ENCODE results near the gene ATG13. TPM values are rescaled to one million over a fixed set of nuclear protein-coding genes. Genes with fewer than 3 reads are reported as not detected.

The ATG13 gene
- total RNA-seq, 2 experiments from 2014 or later = 95.7 to 102 TPM

DNA sequence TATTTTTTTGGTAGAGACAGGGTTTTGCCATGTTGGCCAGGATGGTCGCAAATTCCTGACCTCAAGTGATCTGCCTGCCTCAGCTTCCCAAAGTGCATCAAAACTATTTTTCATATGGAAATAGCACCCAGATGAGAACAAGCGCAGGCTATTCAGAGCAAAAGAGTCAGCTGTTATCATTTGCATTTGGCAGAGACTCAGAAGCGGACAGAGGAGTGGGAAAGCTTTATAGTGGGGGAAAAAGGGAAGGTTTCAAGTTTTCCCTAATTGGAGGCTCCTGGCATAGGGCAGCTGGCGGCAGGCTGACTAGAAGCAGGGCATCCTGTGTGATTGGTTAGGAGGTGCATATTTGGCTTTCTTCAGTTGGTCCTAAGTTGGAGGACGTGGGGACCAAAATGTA lies 20.2 kb downstream of the ATG13 start:
- no peaks in the 10 kb centered on the region for H3K27me3 Mint-ChIP-seq
- no peak for ATAC-seq (ENCODE audit: poor library complexity)
- Histone ChIP-seq H3K4me3 (ENCODE audit: low read length) (no peak overlapping the region), H3K36me3 (ENCODE audit: insufficient read depth, low read length) (peaks cover 38% of the 10 kb centered on the region), H3K9me3 (ENCODE audit: control insufficient read depth in 1 of 2, insufficient read depth in 1 of 2, low read length in 2 of 2) (no peaks in the 10 kb centered on the region), H3K4me1 (ENCODE audit: insufficient read depth, low read length) (peaks cover 4% of the 10 kb centered on the region), H3K27ac (ENCODE audit: low read depth in 1 of 2, low read length in 2 of 2) (no peak overlapping the region), H3K27me3 (ENCODE audit: control insufficient read depth in 1 of 2, insufficient read depth in 2 of 2, low read length in 2 of 2) (no peaks in the 10 kb centered on the region)
- no peak overlapping the region for H3K4me3 Mint-ChIP-seq
- H3K9me3 Mint-ChIP-seq = no peaks in the 10 kb centered on the region
- intact Hi-C loops (cut with DNase I, micrococcal nuclease) = no loop called here
- POLR2A ChIA-PET = interaction anchor here (0.7 to 1.3 kb wide), 2 partner anchors 33 to 62 kb away, joined by 3 to 4 read pairs; no protein-coding TSS in a partner anchor
- H3K27ac Mint-ChIP-seq = no peak overlapping the region
- TF ChIP-seq, protein P1, sequence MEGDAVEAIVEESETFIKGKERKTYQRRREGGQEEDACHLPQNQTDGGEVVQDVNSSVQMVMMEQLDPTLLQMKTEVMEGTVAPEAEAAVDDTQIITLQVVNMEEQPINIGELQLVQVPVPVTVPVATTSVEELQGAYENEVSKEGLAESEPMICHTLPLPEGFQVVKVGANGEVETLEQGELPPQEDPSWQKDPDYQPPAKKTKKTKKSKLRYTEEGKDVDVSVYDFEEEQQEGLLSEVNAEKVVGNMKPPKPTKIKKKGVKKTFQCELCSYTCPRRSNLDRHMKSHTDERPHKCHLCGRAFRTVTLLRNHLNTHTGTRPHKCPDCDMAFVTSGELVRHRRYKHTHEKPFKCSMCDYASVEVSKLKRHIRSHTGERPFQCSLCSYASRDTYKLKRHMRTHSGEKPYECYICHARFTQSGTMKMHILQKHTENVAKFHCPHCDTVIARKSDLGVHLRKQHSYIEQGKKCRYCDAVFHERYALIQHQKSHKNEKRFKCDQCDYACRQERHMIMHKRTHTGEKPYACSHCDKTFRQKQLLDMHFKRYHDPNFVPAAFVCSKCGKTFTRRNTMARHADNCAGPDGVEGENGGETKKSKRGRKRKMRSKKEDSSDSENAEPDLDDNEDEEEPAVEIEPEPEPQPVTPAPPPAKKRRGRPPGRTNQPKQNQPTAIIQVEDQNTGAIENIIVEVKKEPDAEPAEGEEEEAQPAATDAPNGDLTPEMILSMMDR (IDR thresholded peaks at IDR 0.05) = no peak
- no peak for DNase-seq
- H3K4me1 Mint-ChIP-seq (ENCODE audit: low read depth) = peaks cover 15% of the 10 kb centered on the region
- CTCF ChIA-PET = no interaction called here
- peaks cover 61% of the 10 kb centered on the region for H3K36me3 Mint-ChIP-seq (ENCODE audit: low read depth)

DNA sequence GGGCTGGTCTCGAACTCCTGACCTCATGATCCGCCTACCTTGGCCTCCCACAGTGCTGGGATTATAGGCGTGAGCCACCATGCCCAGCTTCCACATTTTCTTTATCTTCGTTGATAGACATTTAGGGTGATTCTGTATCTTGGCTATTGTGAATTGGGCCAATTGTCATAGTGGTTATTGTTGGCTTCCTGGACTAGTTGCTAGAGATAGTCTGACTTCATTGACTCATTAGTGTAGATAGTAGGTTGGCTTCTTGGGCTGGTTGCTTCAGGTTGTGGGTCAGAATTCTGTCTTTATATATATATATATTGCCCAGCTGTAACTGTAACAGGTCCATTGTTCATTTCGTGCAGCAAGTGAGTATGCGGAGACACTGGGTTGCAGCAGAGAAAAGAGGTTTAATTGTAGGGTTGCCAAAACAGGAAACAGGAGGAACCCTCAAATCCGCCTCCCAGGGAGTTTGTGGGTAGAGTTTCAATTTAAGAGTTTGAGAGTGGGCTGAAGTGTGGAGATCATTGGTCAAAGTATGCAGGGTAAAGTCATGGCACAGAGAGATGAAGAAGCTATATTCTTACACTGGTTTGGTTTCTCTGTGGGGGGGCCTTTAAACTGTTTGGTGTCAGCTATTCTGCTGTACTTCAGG lies 22.0 kb downstream of the ATG13 start:
- no peak overlapping the region for H3K27ac Mint-ChIP-seq
- H3K9me3 Mint-ChIP-seq = no peaks in the 10 kb centered on the region
- TF ChIP-seq, protein P1 (IDR thresholded peaks at IDR 0.05) = no peak
- POLR2A ChIA-PET = no interaction called here
- no peaks in the 10 kb centered on the region for H3K27me3 Mint-ChIP-seq
- H3K36me3 Mint-ChIP-seq (ENCODE audit: low read depth) = peaks cover 76% of the 10 kb centered on the region
- no peak overlapping the region for H3K4me3 ChIP-seq (ENCODE audit: low read length)
- H3K4me1 Mint-ChIP-seq (ENCODE audit: low read depth) = peaks cover 25% of the 10 kb centered on the region
- H3K27me3 ChIP-seq (ENCODE audit: control insufficient read depth in 1 of 2, insufficient read depth in 2 of 2, low read length in 2 of 2) = no peaks in the 10 kb centered on the region
- H3K27ac ChIP-seq (ENCODE audit: low read depth in 1 of 2, low read length in 2 of 2) = no peak overlapping the region
- DNase-seq (no peak), ATAC-seq (ENCODE audit: poor library complexity) (no peak)
- H3K4me1 ChIP-seq (ENCODE audit: insufficient read depth, low read length) = peaks cover 4% of the 10 kb centered on the region
- H3K36me3 ChIP-seq (ENCODE audit: insufficient read depth, low read length) = peaks cover 43% of the 10 kb centered on the region
- no peak overlapping the region for H3K4me3 Mint-ChIP-seq
- CTCF ChIA-PET = no interaction called here
- intact Hi-C loops (cut with DNase I, micrococcal nuclease) = no loop called here
- H3K9me3 ChIP-seq (ENCODE audit: control insufficient read depth in 1 of 2, insufficient read depth in 1 of 2, low read length in 2 of 2) = no peaks in the 10 kb centered on the region

GRCh38 chr11:46640036-46640788 lies 22.9 kb downstream of the ATG13 start:
- Histone ChIP-seq H3K27ac (ENCODE audit: low read depth in 1 of 2, low read length in 2 of 2) (no peak overlapping the region), H3K27me3 (ENCODE audit: control insufficient read depth in 1 of 2, insufficient read depth in 2 of 2, low read length in 2 of 2) (no peaks in the 10 kb centered on the region), H3K36me3 (ENCODE audit: insufficient read depth, low read length) (peaks cover 45% of the 10 kb centered on the region), H3K9me3 (ENCODE audit: control insufficient read depth in 1 of 2, insufficient read depth in 1 of 2, low read length in 2 of 2) (no peaks in the 10 kb centered on the region), H3K4me3 (ENCODE audit: low read length) (no peak overlapping the region), H3K4me1 (ENCODE audit: insufficient read depth, low read length) (peaks cover 4% of the 10 kb centered on the region)
- TF ChIP-seq, protein P1 (IDR thresholded peaks at IDR 0.05) = no peak
- Mint-ChIP-seq H3K4me1 (ENCODE audit: low read depth) (peaks cover 25% of the 10 kb centered on the region), H3K27me3 (no peaks in the 10 kb centered on the region), H3K4me3 (no peak overlapping the region), H3K27ac (no peak overlapping the region), H3K36me3 (ENCODE audit: low read depth) (peaks cover 85% of the 10 kb centered on the region), H3K9me3 (no peaks in the 10 kb centered on the region)
- DNase-seq (no peak), ATAC-seq (ENCODE audit: poor library complexity) (no peak)
- intact Hi-C loops (cut with DNase I, micrococcal nuclease) = no loop called here
- ChIA-PET CTCF (no interaction called here), POLR2A (no interaction called here)

Data from CD4-positive, alpha-beta T cell (primary cell).